Measurements from ENCODE around the gene REEP3.

GRCh38 chr10:63642808-63643207 lies 121.6 kb downstream of the REEP3 start:
- TF ChIP-seq, protein P1, sequence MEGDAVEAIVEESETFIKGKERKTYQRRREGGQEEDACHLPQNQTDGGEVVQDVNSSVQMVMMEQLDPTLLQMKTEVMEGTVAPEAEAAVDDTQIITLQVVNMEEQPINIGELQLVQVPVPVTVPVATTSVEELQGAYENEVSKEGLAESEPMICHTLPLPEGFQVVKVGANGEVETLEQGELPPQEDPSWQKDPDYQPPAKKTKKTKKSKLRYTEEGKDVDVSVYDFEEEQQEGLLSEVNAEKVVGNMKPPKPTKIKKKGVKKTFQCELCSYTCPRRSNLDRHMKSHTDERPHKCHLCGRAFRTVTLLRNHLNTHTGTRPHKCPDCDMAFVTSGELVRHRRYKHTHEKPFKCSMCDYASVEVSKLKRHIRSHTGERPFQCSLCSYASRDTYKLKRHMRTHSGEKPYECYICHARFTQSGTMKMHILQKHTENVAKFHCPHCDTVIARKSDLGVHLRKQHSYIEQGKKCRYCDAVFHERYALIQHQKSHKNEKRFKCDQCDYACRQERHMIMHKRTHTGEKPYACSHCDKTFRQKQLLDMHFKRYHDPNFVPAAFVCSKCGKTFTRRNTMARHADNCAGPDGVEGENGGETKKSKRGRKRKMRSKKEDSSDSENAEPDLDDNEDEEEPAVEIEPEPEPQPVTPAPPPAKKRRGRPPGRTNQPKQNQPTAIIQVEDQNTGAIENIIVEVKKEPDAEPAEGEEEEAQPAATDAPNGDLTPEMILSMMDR (IDR thresholded peaks at IDR 0.05; ENCODE audit: borderline replicate concordance, extremely low read depth, low read length, poor library complexity, severe bottlenecking) = no peak
- TF ChIP-seq EZH2 (IDR thresholded peaks at IDR 0.05; ENCODE audit: borderline replicate concordance, low read depth, low read length, severe bottlenecking) = no peak

Data from DND-41 (cell line).